Measurements from ENCODE around the gene RETREG1.

GRCh38 chr5:16505140-16505891 lies 111.5 kb downstream of the RETREG1 start:
- TF ChIP-seq POLR2A (IDR thresholded peaks at IDR 0.05; ENCODE audit: low read depth, low read length) (no peak), CTCF (IDR thresholded peaks at IDR 0.05; ENCODE audit: extremely low read depth in 1 of 2, insufficient read depth in 1 of 2, low read depth in 1 of 2, low read length in 2 of 2) (no peak), POLR2AphosphoS5 (IDR thresholded peaks at IDR 0.05; ENCODE audit: insufficient read depth, low read depth, low read length) (no peak), EZH2 (IDR thresholded peaks at IDR 0.05; ENCODE audit: borderline replicate concordance, low read depth, low read length, severe bottlenecking) (no peak), GATA2 (IDR thresholded peaks at IDR 0.05; ENCODE audit: insufficient read depth, insufficient read length, low read depth, low read length) (no peak), MYC (IDR thresholded peaks at IDR 0.05; ENCODE audit: low read depth, low read length) (no peak)
